ENCODE data around the gene EXOC3L1. TPM values are rescaled to one million over a fixed set of nuclear protein-coding genes. Genes with fewer than 3 reads are reported as not detected.

Gene EXOC3L1
- total RNA-seq, 2 donors from 2014 or later = 1.8 to 2.0 TPM

DNA sequence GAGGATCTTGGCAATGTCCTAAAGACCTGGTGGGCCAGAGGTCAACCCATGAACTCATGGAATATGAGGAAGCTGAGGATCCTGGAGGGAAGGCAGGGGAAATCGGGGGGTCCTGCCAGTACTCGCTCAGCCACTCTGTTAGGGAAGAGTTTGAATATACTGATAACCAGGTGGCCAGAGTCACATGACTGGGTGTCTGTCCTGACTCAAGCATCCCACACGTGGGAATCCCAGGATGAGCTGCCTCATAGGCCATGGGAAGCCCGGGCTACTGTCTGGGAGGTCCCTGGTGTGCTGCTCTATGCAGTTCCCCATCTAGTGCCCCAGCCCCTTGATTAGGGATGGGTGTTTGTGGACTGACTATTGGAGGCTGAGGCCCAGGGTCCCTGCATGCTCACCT, 1.6 kb downstream of the EXOC3L1 start:
- 71 to 72% methylated on average over 3 to 4 of the region's 4 CpGs for WGBS, 2 donors
- DNase-seq = no peak
- intact Hi-C loops (cut with DNase I) = loop anchor here (10.0 kb wide), 1 partner anchor 214 kb away; no protein-coding TSS in a partner anchor
- no peaks in the 10 kb centered on the region for H3K9me3 ChIP-seq
- TF ChIP-seq, protein P1, sequence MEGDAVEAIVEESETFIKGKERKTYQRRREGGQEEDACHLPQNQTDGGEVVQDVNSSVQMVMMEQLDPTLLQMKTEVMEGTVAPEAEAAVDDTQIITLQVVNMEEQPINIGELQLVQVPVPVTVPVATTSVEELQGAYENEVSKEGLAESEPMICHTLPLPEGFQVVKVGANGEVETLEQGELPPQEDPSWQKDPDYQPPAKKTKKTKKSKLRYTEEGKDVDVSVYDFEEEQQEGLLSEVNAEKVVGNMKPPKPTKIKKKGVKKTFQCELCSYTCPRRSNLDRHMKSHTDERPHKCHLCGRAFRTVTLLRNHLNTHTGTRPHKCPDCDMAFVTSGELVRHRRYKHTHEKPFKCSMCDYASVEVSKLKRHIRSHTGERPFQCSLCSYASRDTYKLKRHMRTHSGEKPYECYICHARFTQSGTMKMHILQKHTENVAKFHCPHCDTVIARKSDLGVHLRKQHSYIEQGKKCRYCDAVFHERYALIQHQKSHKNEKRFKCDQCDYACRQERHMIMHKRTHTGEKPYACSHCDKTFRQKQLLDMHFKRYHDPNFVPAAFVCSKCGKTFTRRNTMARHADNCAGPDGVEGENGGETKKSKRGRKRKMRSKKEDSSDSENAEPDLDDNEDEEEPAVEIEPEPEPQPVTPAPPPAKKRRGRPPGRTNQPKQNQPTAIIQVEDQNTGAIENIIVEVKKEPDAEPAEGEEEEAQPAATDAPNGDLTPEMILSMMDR (IDR thresholded peaks at IDR 0.05) = no peak
- TF ChIP-seq POLR2A (IDR thresholded peaks at IDR 0.05) = no peak
- peaks cover 37% of the 10 kb centered on the region for H3K4me1 ChIP-seq
- no peak overlapping the region for H3K27ac ChIP-seq
- H3K36me3 ChIP-seq (replicated peaks in 1 of 2; ENCODE audit: insufficient read depth in 1 of 2, low read depth in 2 of 2) = no peaks in the 10 kb centered on the region
- H3K27me3 ChIP-seq = no peaks in the 10 kb centered on the region
- ATAC-seq = no peak
- H3K4me3 ChIP-seq = no peak overlapping the region

DNA sequence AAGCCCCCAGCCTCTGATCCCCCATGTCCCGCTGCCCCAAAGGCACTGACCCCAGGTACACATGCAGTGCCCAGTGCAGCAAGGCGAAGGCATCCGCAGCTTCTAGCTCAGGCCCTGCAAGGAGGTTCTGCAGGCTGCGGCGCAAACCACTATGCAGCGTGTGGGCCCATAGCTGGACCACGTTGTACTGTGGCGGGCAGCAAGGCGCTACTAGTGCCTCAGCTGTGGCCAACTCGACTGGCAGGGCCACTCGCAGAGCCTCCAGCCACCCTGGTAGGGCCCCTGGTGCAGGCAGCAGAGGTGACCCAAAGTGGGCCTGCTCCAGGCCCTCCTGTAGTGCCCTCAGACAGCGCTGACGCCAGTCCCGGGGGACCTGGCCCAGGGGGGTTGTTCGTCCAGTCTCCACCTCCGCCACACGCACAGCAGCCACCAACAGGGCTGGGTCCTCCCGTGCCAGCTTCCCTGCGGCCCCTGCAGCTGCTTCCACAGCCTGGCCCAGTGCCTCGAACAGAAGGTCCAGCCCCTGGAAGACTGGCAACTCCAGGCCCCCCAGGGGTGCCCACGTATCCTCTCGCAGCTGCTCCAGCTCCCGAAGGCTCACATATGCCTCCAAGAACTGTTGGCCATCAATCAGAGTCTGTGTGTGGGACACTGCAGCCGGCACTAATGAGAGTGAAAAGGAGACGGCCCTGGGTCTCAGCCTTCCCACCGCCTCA, 2.6 kb downstream of the EXOC3L1 start:
- intact Hi-C loops (cut with DNase I) = loop anchor here (10.0 kb wide), 1 partner anchor 213 kb away; no protein-coding TSS in a partner anchor
- Histone ChIP-seq H3K27me3 (no peaks in the 10 kb centered on the region), H3K4me1 (peaks cover 34% of the 10 kb centered on the region), H3K27ac (no peak overlapping the region), H3K4me3 (no peak overlapping the region), H3K9me3 (no peaks in the 10 kb centered on the region), H3K36me3 (replicated peaks in 1 of 2; ENCODE audit: insufficient read depth in 1 of 2, low read depth in 2 of 2) (no peaks in the 10 kb centered on the region)
- DNase-seq = no peak
- TF ChIP-seq, protein P1 (IDR thresholded peaks at IDR 0.05) = no peak
- no peak for TF ChIP-seq POLR2A (IDR thresholded peaks at IDR 0.05)
- 77 to 79% methylated on average over 6 to 25 of the region's 26 CpGs for WGBS, 2 donors
- no peak for ATAC-seq

DNA sequence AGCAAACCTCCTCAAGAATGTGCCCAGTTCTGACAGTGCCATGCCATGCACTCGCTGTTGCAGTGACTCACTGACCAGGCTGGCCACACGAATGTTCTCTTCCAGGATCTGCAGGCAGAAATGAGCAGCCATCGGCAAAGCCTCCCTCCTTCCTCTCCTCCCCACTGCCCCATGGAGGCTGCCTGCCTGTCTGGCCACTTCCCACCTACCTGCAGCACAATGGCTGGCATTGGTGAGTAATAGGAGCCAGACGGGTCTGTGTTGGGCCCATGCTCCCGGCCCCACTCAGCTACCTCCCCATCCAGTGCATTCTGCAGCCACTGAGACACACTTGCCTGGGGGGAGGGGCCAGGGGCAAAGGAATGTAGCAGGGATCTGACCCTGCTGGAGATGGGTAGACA, 3.4 kb downstream of the EXOC3L1 start:
- Histone ChIP-seq H3K27ac (no peak overlapping the region), H3K27me3 (no peaks in the 10 kb centered on the region), H3K4me1 (peaks cover 30% of the 10 kb centered on the region), H3K36me3 (replicated peaks in 1 of 2; ENCODE audit: insufficient read depth in 1 of 2, low read depth in 2 of 2) (no peaks in the 10 kb centered on the region), H3K4me3 (no peak overlapping the region), H3K9me3 (no peaks in the 10 kb centered on the region)
- DNase-seq (no peak), ATAC-seq (no peak)
- intact Hi-C loops (cut with DNase I) = loop anchor here (10.0 kb wide), 1 partner anchor 212 kb away; no protein-coding TSS in a partner anchor
- TF ChIP-seq, protein P1 (IDR thresholded peaks at IDR 0.05) = no peak
- no peak for TF ChIP-seq POLR2A (IDR thresholded peaks at IDR 0.05)
- 36 to 49% methylated on average over 4 to 5 of the region's 5 CpGs for WGBS, 2 donors

DNA sequence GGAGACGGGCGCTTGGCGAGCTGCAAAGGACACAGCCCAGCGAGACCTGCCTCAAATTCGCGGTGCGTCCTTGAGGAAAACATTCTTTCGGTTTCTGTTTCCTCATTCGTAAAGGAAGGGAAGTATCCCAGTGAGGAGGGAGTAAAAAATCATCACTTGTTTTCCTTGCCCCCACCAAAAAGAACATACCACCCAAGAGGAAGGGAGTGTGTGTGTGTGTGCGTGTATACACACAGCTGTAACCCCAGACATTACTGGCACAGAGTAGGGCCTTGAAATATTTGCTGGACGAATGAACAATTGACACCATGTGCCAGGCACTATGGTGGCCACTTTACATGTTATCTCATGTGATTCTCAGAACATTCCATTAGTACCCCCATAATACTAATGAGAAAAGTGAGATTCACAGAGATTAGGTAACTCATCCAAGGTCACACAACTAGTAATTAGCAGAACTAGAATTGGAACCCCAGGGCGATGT, 4.2 kb downstream of the EXOC3L1 start:
- ATAC-seq = no peak
- Histone ChIP-seq H3K9me3 (no peaks in the 10 kb centered on the region), H3K27me3 (no peaks in the 10 kb centered on the region), H3K4me3 (no peak overlapping the region), H3K4me1 (peaks cover 27% of the 10 kb centered on the region), H3K27ac (no peak overlapping the region), H3K36me3 (replicated peaks in 1 of 2; ENCODE audit: insufficient read depth in 1 of 2, low read depth in 2 of 2) (no peaks in the 10 kb centered on the region)
- TF ChIP-seq POLR2A (IDR thresholded peaks at IDR 0.05) = no peak
- TF ChIP-seq, protein P1 (IDR thresholded peaks at IDR 0.05) = peak in 1 of 7 experiments; percentile 1
- DNase-seq = no peak
- intact Hi-C loops (cut with DNase I) = loop anchor here (10.0 kb wide), 1 partner anchor 211 kb away; no protein-coding TSS in a partner anchor
- WGBS, 2 donors = 5 to 7% methylated on average over 11 to 12 of the region's 12 CpGs
